Lower leg skin (tissue), 3 donors: ENCODE data around the gene EPRS1.

Experiments used
- POLR2A ChIP-seq, 2 donors: fragments of 450-650 bp; IDR thresholded peaks; one replicate each; pipeline ENCODE4 v1.6.1; 2016 to 2017; ENCODE audit warnings: antibody characterized with exemption in 2 of 2, mild to moderate bottlenecking in 1 of 2, moderate library complexity in 1 of 2
- TF ChIP-seq, protein P1 (sequence below), 3 donors: fragments of 450-650 bp; IDR thresholded peaks; one replicate each; pipeline ENCODE4 v1.5.1; 2016; ENCODE audit warnings: antibody characterized with exemption in 3 of 3, mild to moderate bottlenecking in 3 of 3, moderate library complexity in 2 of 3

DNA sequence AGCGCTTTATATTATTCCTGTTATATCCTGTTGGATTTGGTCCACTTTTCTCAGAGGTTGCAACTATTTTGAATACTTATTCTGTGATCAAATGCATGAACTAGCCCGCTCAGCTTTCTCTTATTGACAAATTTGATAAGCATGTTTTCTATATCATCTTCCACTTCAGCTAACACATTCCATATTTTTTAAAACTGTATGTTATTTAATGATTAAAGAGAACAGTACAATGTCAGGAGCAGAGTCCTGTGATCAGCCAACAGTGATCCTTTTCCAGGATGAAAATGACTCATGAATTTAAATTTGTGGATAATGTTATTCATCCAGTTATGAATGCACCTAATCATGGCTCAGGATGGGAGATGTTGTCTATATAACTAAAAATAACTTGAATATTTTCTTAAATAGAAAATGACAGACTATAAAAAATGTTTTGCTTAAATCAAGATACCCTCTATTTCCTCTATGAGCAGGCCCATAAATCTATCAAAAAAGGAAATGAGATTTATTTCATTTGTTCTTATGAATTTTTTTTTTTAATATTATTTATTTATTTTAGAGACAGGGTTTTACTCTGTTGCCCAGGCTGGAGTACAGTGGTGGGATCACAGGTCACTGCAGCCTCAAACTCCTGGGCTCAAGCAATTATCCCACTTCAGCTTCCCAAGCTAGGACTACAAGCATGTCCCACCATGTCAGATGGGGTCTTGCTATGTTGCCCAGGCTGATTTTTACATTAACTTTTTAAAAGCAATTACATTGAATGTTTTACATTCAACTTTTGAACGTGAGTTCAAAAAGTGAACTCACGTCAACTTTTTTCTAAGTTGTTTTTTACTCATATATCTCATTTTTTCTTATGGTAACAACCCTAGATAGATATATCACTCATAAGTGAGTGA lies 30.8 kb upstream of the EPRS1 start:
- TF ChIP-seq POLR2A (IDR thresholded peaks at IDR 0.05): no peak
- TF ChIP-seq, protein P1, sequence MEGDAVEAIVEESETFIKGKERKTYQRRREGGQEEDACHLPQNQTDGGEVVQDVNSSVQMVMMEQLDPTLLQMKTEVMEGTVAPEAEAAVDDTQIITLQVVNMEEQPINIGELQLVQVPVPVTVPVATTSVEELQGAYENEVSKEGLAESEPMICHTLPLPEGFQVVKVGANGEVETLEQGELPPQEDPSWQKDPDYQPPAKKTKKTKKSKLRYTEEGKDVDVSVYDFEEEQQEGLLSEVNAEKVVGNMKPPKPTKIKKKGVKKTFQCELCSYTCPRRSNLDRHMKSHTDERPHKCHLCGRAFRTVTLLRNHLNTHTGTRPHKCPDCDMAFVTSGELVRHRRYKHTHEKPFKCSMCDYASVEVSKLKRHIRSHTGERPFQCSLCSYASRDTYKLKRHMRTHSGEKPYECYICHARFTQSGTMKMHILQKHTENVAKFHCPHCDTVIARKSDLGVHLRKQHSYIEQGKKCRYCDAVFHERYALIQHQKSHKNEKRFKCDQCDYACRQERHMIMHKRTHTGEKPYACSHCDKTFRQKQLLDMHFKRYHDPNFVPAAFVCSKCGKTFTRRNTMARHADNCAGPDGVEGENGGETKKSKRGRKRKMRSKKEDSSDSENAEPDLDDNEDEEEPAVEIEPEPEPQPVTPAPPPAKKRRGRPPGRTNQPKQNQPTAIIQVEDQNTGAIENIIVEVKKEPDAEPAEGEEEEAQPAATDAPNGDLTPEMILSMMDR (IDR thresholded peaks at IDR 0.05): no peak
